Stimulated activated CD8-positive, alpha-beta memory T cell treated with anti-CD3 and anti-CD28 coated beads, Interleukin-15, amount 100 ng/mL, for 24 hours (primary cell): ENCODE measurements around the gene ISM1.

Experiments
- DNase-seq: peaks from one replicate; pipeline ENCODE4 v3.0.0-alpha.2; 2020; ENCODE audit warnings: low read depth

Gene ISM1

GRCh38 chr20:13313201-13313600, 92.1 kb downstream of the ISM1 start:
- no peak for DNase-seq

- no peak for DNase-seq
Observed at GRCh38 chr20:13317439-13317838, 96.4 kb downstream of the ISM1 start.

- no peak for DNase-seq
Observed at GRCh38 chr20:13318871-13319521, 97.9 kb downstream of the ISM1 start.

GRCh38 chr20:13320702-13321101, 99.6 kb downstream of the ISM1 start:
- DNase-seq: no peak

GRCh38 chr20:13321416-13321815, 100.3 kb downstream of the ISM1 start:
- DNase-seq: no peak

GRCh38 chr20:13322198-13322597, 101.1 kb downstream of the ISM1 start:
- DNase-seq: no peak

- no peak for DNase-seq
Observed at GRCh38 chr20:13322621-13323020, 101.5 kb downstream of the ISM1 start.

- no peak for DNase-seq
Observed at GRCh38 chr20:13325033-13325432, 104.0 kb downstream of the ISM1 start.

- no peak for DNase-seq
Observed at GRCh38 chr20:13325796-13326340, 104.8 kb downstream of the ISM1 start.

- DNase-seq: no peak
Observed at GRCh38 chr20:13331536-13331935, 110.5 kb downstream of the ISM1 start.

GRCh38 chr20:13333036-13333435, 112.0 kb downstream of the ISM1 start:
- DNase-seq: no peak

- no peak for DNase-seq
Observed at GRCh38 chr20:13333793-13334192, 112.7 kb downstream of the ISM1 start.

GRCh38 chr20:13336308-13337089, 115.4 kb downstream of the ISM1 start:
- no peak for DNase-seq

GRCh38 chr20:13337090-13337784, 116.2 kb downstream of the ISM1 start:
- no peak for DNase-seq

GRCh38 chr20:13338097-13338661, 117.1 kb downstream of the ISM1 start:
- no peak for DNase-seq

- DNase-seq: no peak
Observed at GRCh38 chr20:13338999-13339411, 117.9 kb downstream of the ISM1 start.

GRCh38 chr20:13340088-13340487, 119.0 kb downstream of the ISM1 start:
- DNase-seq: no peak

- no peak for DNase-seq
Observed at GRCh38 chr20:13341737-13342393, 120.8 kb downstream of the ISM1 start.

- DNase-seq: no peak
Observed at GRCh38 chr20:13342469-13343242, 121.6 kb downstream of the ISM1 start.

GRCh38 chr20:13344671-13345070, 123.6 kb downstream of the ISM1 start:
- DNase-seq: no peak
